ENCODE measurements around the gene SLC35E1.

Gene SLC35E1

GRCh38 chr19:16572332-16573211 is at the start of gene SLC35E1:
Gene SLC35E1 (minus strand): TSS chr19:16572415. CDS start chr19:16572364, 51 bp downstream.
- ATAC-seq, result peak; percentile 96

- no peak for ATAC-seq
Observed at GRCh38 chr19:16621165-16621800, 49.1 kb upstream of the SLC35E1 start.

GRCh38 chr19:16620584-16620983 is 48.4 kb upstream of the SLC35E1 start:
- ATAC-seq, result no peak

GRCh38 chr19:16620018-16620417 is 47.8 kb upstream of the SLC35E1 start:
- no peak for ATAC-seq

GRCh38 chr19:16619457-16619856 is 47.2 kb upstream of the SLC35E1 start:
- no peak for ATAC-seq

GRCh38 chr19:16618248-16618647 is 46.0 kb upstream of the SLC35E1 start:
- no peak for ATAC-seq

- ATAC-seq, result peak in 1 of 2 donors; percentile 24
Observed at GRCh38 chr19:16615808-16616207, 43.6 kb upstream of the SLC35E1 start.

- ATAC-seq, result no peak
Observed at GRCh38 chr19:16614941-16615340, 42.7 kb upstream of the SLC35E1 start.

GRCh38 chr19:16613841-16614240 is 41.6 kb upstream of the SLC35E1 start:
- ATAC-seq, result no peak

GRCh38 chr19:16612636-16613035 is 40.4 kb upstream of the SLC35E1 start:
- no peak for ATAC-seq

- no peak for ATAC-seq
Observed at GRCh38 chr19:16611121-16611520, 38.9 kb upstream of the SLC35E1 start.

- ATAC-seq, result no peak
Observed at GRCh38 chr19:16609511-16610200, 37.4 kb upstream of the SLC35E1 start.

- ATAC-seq, result peak in 1 of 2 donors; percentile 74
Observed at GRCh38 chr19:16608290-16608739, 36.1 kb upstream of the SLC35E1 start.

- ATAC-seq, result no peak
Observed at GRCh38 chr19:16607819-16608218, 35.6 kb upstream of the SLC35E1 start.

- ATAC-seq, result no peak
Observed at GRCh38 chr19:16605553-16605994, 33.4 kb upstream of the SLC35E1 start.

GRCh38 chr19:16605115-16605514 is 32.9 kb upstream of the SLC35E1 start:
- ATAC-seq, result no peak

GRCh38 chr19:16604615-16605014 is 32.4 kb upstream of the SLC35E1 start:
- no peak for ATAC-seq

- no peak for ATAC-seq
Observed at GRCh38 chr19:16603090-16603489, 30.9 kb upstream of the SLC35E1 start.

GRCh38 chr19:16601378-16602052 is 29.3 kb upstream of the SLC35E1 start:
- ATAC-seq, result no peak

- ATAC-seq, result no peak
Observed at GRCh38 chr19:16600824-16601223, 28.6 kb upstream of the SLC35E1 start.

GRCh38 chr19:16599655-16600346 is 27.6 kb upstream of the SLC35E1 start:
- no peak for ATAC-seq

GRCh38 chr19:16598848-16599247 is 26.6 kb upstream of the SLC35E1 start:
- no peak for ATAC-seq
